Measurements from ENCODE around the gene B3GLCT. TPM values are rescaled to one million over a fixed set of nuclear protein-coding genes. Genes with fewer than 3 reads are reported as not detected.

The B3GLCT gene
- total and polyA plus RNA-seq, 8 donors: 1.5 to 3.4 (median 2.0) TPM

DNA sequence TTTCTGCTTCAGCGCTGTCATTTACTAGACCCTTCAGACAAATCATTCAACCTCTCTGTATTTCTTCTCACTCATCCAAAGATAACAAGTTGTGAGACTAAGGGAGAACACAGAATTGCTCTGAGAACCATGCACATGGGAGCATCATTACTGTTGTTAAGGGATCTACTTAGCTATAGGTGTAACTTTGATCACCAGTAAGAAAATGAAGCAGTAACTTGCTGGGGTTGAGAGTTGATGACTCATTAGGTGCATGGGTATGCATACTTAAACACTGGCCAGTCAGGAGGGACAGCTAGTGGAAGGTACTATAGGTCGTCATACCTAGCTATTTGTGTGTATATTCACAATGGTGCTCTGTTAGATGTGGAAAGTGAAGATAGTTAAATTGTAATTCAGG lies 61.5 kb downstream of the B3GLCT start:
- Histone ChIP-seq H3K36me3 (no peaks in the 10 kb centered on the region), H3K4me1 (no peaks in the 10 kb centered on the region), H3K27me3 (no peaks in the 10 kb centered on the region), H3K9me3 (no peaks in the 10 kb centered on the region), H3K4me3 (no peak overlapping the region), H3K27ac (no peak overlapping the region)
- FAIRE-seq: no peak
- TF ChIP-seq, protein P1, sequence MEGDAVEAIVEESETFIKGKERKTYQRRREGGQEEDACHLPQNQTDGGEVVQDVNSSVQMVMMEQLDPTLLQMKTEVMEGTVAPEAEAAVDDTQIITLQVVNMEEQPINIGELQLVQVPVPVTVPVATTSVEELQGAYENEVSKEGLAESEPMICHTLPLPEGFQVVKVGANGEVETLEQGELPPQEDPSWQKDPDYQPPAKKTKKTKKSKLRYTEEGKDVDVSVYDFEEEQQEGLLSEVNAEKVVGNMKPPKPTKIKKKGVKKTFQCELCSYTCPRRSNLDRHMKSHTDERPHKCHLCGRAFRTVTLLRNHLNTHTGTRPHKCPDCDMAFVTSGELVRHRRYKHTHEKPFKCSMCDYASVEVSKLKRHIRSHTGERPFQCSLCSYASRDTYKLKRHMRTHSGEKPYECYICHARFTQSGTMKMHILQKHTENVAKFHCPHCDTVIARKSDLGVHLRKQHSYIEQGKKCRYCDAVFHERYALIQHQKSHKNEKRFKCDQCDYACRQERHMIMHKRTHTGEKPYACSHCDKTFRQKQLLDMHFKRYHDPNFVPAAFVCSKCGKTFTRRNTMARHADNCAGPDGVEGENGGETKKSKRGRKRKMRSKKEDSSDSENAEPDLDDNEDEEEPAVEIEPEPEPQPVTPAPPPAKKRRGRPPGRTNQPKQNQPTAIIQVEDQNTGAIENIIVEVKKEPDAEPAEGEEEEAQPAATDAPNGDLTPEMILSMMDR (IDR thresholded peaks at IDR 0.05): no peak
- no peak for DNase-seq
- no peak for ATAC-seq
- intact Hi-C loops (cut with DNase I): no loop called here
- 92 to 95% methylated on average over 2 of the region's 2 CpGs for WGBS, 2 donors

DNA sequence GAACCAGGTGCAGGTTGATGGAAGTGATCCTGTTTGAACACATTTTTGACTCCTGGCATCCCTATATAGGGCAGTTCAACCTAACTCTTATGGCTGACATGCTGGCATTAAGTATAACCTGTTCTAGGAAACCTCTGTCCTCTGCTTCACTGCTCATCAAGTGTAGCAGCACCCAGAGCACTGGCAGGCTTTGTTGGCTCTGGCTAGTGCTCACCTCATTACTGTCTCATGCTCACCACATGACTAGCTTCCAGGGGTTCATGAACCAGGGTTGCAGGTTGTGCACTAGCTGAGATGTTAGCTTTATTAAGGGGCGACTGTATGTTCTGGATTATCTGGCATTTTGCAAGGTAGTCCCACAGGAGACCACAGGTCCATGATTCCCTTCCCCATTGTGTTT lies 63.6 kb downstream of the B3GLCT start:
- Histone ChIP-seq H3K27me3 (no peaks in the 10 kb centered on the region), H3K27ac (no peak overlapping the region), H3K36me3 (no peaks in the 10 kb centered on the region), H3K4me1 (no peaks in the 10 kb centered on the region), H3K9me3 (no peaks in the 10 kb centered on the region), H3K4me3 (no peak overlapping the region)
- WGBS, 2 donors: 86 to 92% methylated on average over 1 of the region's 1 CpG
- ATAC-seq: no peak
- FAIRE-seq: no peak
- intact Hi-C loops (cut with DNase I): no loop called here
- no peak for DNase-seq
- TF ChIP-seq, protein P1 (IDR thresholded peaks at IDR 0.05): no peak

DNA sequence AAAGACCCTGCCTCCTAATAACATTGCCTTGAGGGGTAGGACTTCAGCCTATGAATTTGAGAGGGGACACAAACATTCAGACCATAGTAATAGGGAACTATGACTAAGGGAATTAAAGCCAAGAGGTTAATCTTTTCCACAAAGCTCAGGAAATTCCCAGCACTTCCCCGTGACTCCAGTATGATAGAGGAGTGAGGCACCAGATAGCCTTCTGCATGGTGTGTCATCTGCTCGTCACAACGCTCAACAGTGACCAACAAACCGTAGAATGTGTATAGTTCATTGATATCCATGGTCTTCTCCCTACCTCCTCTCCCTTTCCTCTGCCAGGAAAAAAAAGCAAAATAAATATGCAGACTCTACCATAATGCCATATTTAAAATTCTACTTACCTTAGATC lies 64.4 kb downstream of the B3GLCT start:
- FAIRE-seq (no peak), ATAC-seq (no peak), DNase-seq (no peak)
- Histone ChIP-seq H3K4me1 (no peaks in the 10 kb centered on the region), H3K27me3 (no peaks in the 10 kb centered on the region), H3K4me3 (no peak overlapping the region), H3K27ac (no peak overlapping the region), H3K9me3 (no peaks in the 10 kb centered on the region), H3K36me3 (no peaks in the 10 kb centered on the region)
- WGBS, 2 donors: 96 to 100% methylated on average over 4 of the region's 4 CpGs
- intact Hi-C loops (cut with DNase I): no loop called here
- TF ChIP-seq, protein P1 (IDR thresholded peaks at IDR 0.05): no peak

DNA sequence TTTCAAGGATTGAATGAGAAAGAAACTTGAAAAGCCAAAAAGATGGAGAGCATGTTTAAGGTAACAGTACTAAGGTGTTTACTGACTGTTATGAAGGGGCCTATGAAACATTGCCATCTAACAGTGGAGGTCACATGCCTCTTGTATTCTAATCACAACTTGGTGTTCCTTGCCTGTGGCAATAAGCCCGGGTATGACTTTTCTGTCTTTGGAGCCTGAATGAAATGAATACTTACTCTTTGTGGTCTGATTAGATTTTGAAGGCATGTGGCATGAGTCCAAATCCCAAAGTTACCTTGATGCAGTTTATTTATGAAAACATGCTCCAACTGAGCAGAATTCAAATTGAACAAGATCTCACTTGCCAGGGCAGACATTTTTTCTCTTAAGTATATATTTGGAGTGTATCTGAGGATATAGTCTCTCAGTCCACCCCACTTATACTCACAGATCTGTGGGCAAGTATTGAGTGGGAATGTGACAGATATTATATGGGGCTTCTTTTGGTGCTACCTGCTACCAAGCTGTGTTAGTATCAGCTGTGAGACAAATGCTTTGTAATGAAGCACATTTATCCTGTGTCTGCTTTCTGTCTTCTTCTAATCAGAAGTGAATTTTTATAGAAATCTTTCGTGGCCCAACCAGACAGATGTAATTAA lies 67.5 kb downstream of the B3GLCT start:
- H3K36me3 ChIP-seq: no peaks in the 10 kb centered on the region
- TF ChIP-seq, protein P1 (IDR thresholded peaks at IDR 0.05): no peak
- no peaks in the 10 kb centered on the region for H3K9me3 ChIP-seq
- no peak overlapping the region for H3K27ac ChIP-seq
- no peak overlapping the region for H3K4me3 ChIP-seq
- FAIRE-seq (no peak), ATAC-seq (no peak), DNase-seq (no peak)
- H3K27me3 ChIP-seq: no peaks in the 10 kb centered on the region
- intact Hi-C loops (cut with DNase I): no loop called here
- WGBS, 2 donors: 56% methylated on average over 2 of the region's 2 CpGs
- no peaks in the 10 kb centered on the region for H3K4me1 ChIP-seq

DNA sequence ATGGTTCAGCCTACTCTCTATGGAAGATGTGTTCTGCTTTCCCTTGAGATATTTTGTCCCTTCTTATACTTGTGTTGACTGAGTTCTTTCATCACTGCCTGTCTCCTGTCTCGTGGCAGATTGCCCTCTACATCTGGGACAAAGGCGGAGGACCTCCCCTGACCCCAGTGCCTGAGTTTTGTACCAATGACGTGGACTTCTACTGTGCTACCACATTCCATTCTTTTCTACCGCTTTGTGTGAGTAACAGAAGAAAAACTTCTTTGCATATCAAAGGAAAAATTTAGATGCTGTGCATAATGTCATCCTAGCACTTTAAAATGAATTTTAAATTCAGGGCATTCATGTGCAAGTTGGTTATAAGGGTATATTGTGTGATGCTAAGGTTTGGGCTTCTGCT lies 74.6 kb downstream of the B3GLCT start:
- no peak for DNase-seq
- no peak overlapping the region for H3K4me3 ChIP-seq
- no peaks in the 10 kb centered on the region for H3K9me3 ChIP-seq
- no peak overlapping the region for H3K27ac ChIP-seq
- 88 to 96% methylated on average over 4 of the region's 4 CpGs for WGBS, 2 donors
- H3K27me3 ChIP-seq: no peaks in the 10 kb centered on the region
- no peak for ATAC-seq
- TF ChIP-seq, protein P1 (IDR thresholded peaks at IDR 0.05): no peak
- intact Hi-C loops (cut with DNase I): no loop called here
- FAIRE-seq: no peak
- H3K4me1 ChIP-seq: no peaks in the 10 kb centered on the region
- H3K36me3 ChIP-seq: no peaks in the 10 kb centered on the region

Data from pancreas (tissue), 10 donors.